Measurements from ENCODE around the gene C16orf86. TPM values are rescaled to one million over a fixed set of nuclear protein-coding genes. Genes with fewer than 3 reads are reported as not detected.

C16orf86 gene
- total and polyA plus RNA-seq, 2 of the 8 experiments (the other 6 are each of a cell fraction or from before 2014, with no cell fraction given): 1.4 to 2.3 TPM

- no peak overlapping the region for H2BK120ac ChIP-seq (replicated peaks; ENCODE audit: low read depth, low read length)
- no peaks in the 10 kb centered on the region for H3K27me3 ChIP-seq (replicated peaks in 1 of 4; ENCODE audit: control insufficient read depth in 3 of 4, extremely low read depth in 1 of 4, insufficient read depth in 3 of 4, low read length in 3 of 4)
- peaks cover 0 to 5% of the 10 kb centered on the region in 2 experiments for H4K20me1 ChIP-seq (replicated peaks in 1 of 2; ENCODE audit: control insufficient read depth in 1 of 2, insufficient read depth in 2 of 2, low read length in 2 of 2)
- no peak overlapping the region for H3K18ac ChIP-seq (ENCODE audit: extremely low read depth, low read length)
- H2BK20ac ChIP-seq (ENCODE audit: low read length): no peak overlapping the region
- H3K79me2 ChIP-seq (ENCODE audit: control insufficient read depth in 1 of 2, insufficient read depth in 2 of 2, low read length in 2 of 2): peaks cover 0 to 25% of the 10 kb centered on the region in 2 experiments; a peak in 2 of 4 replicates
- H3K79me1 ChIP-seq (ENCODE audit: low read depth, low read length): peaks cover 7% of the 10 kb centered on the region; the same call in 1 of the 2 replicates
- peaks cover 0 to 3% (median 2%) of the 10 kb centered on the region in 4 experiments; a peak in 1 of 7 replicates for H3K4me1 ChIP-seq (replicated peaks in 1 of 4; ENCODE audit: control insufficient read depth in 3 of 4, insufficient read depth in 4 of 4, low read length in 3 of 4)
- H3K9ac ChIP-seq (replicated peaks in 1 of 4; ENCODE audit: extremely low read depth in 1 of 4, low read depth in 3 of 4, low read length in 3 of 4): no peak overlapping the region
- peaks cover 0 to 3% (median 0%) of the 10 kb centered on the region in 4 experiments; a peak in 1 of 8 replicates for H3K36me3 ChIP-seq (ENCODE audit: control insufficient read depth in 2 of 4, insufficient read depth in 4 of 4, low read length in 3 of 4)
- no peak overlapping the region for H2AFZ ChIP-seq (ENCODE audit: low read length)
- no peak overlapping the region for H4K5ac ChIP-seq (ENCODE audit: insufficient read length, low read depth, low read length)
- no peak overlapping the region for H4K8ac ChIP-seq (ENCODE audit: extremely low read depth, insufficient read depth, low read length)
- H3K14ac ChIP-seq (ENCODE audit: insufficient read length): no peak overlapping the region
- POLR2A ChIA-PET (ENCODE audit: partially characterized antibody): no interaction called here
- H2BK15ac ChIP-seq (ENCODE audit: low read length): no peak overlapping the region
- H3K56ac ChIP-seq (replicated peaks; ENCODE audit: insufficient read length, low read depth, low read length): no peak overlapping the region
- H3K4me2 ChIP-seq (ENCODE audit: insufficient read depth in 1 of 2, low read depth in 2 of 2, low read length in 2 of 2): no peak overlapping the region
- no peak overlapping the region for H3K4me3 ChIP-seq (ENCODE audit: extremely low read depth in 1 of 4, insufficient read depth in 2 of 4, low read depth in 3 of 4, low read length in 4 of 4)
- no peak overlapping the region for H2AK5ac ChIP-seq (ENCODE audit: low read depth, low read length)
- H3K9me3 ChIP-seq (ENCODE audit: insufficient read depth in 2 of 2, low read depth in 1 of 2, low read length in 1 of 2): peaks cover 0 to 4% of the 10 kb centered on the region in 2 experiments; a peak in 1 of 4 replicates
- no peak overlapping the region for H2BK12ac ChIP-seq (ENCODE audit: low read depth, low read length)
- H3K27ac ChIP-seq (ENCODE audit: low read depth, low read length): no peak overlapping the region
- no peaks in the 10 kb centered on the region for H3K23me2 ChIP-seq (ENCODE audit: low read depth, low read length)
- no peak overlapping the region for H3K23ac ChIP-seq (ENCODE audit: insufficient read length)
- 89% methylated on average over 1 of the region's 1 CpG; no CpG with 5 or more reads in 1 of the 2 experiments for WGBS, 2 experiments (ENCODE audit: extremely low coverage in 1 of 2, insufficient coverage in 1 of 2, insufficient read length in 1 of 2, insufficient replicate concordance in 2 of 2, low coverage in 1 of 2, low lambda C conversion rate in 2 of 2, missing lambda C conversion rate in 1 of 2)
- no peak for DNase-seq (ENCODE audit: low read depth in 1 of 2, low spot score in 2 of 2)
- CTCF ChIA-PET (ENCODE audit: partially characterized antibody): interaction anchor here (1.2 kb wide), 2 partner anchors 16 to 29 kb away, joined by 4 to 5 read pairs; no protein-coding TSS in a partner anchor
- no peak overlapping the region for H2BK5ac ChIP-seq (ENCODE audit: low read depth, low read length)
- no peak overlapping the region for H4K91ac ChIP-seq (replicated peaks; ENCODE audit: insufficient read length, low read length)
- FAIRE-seq: no peak
- H3K4ac ChIP-seq (replicated peaks; ENCODE audit: insufficient read length, low read depth, low read length): no peak overlapping the region
- no peak for TF ChIP-seq SIX5 (IDR thresholded peaks at IDR 0.05; ENCODE audit: low read depth, low read length)
- no peak for TF ChIP-seq BACH1 (IDR thresholded peaks at IDR 0.05; ENCODE audit: low read length)
- no peak for TF ChIP-seq ATF2 (IDR thresholded peaks at IDR 0.05; ENCODE audit: low read length)
- no peak for TF ChIP-seq RBBP5 (IDR thresholded peaks at IDR 0.05; ENCODE audit: borderline replicate concordance, low read depth, low read length)
- TF ChIP-seq SIN3A (conservative IDR thresholded peaks at IDR 0.05 in 1 of 2, IDR thresholded peaks at IDR 0.05 in 1 of 2; ENCODE audit: low read depth in 1 of 2, low read length in 2 of 2): no peak
- TF ChIP-seq CREB1 (IDR thresholded peaks at IDR 0.05): no peak
- no peak for TF ChIP-seq RAD21 (IDR thresholded peaks at IDR 0.05 in 1 of 2, conservative IDR thresholded peaks at IDR 0.05 in 1 of 2; ENCODE audit: low read depth in 2 of 2, low read length in 2 of 2)
- no peak for TF ChIP-seq MAX (IDR thresholded peaks at IDR 0.05)
- no peak for TF ChIP-seq BRCA1 (IDR thresholded peaks at IDR 0.05; ENCODE audit: low read depth, low read length)
- TF ChIP-seq NRF1 (IDR thresholded peaks at IDR 0.05; ENCODE audit: low read depth, low read length): no peak
- TF ChIP-seq KDM5A (IDR thresholded peaks at IDR 0.05; ENCODE audit: low read length): no peak
- no peak for TF ChIP-seq GABPA (IDR thresholded peaks at IDR 0.05; ENCODE audit: borderline replicate concordance, insufficient read depth, low read length)
Observed at GRCh38 chr16:67701420-67701819, 34.8 kb downstream of the C16orf86 start.

Data from H1 (cell line).